VCaP (cell line): Measurements from ENCODE around the gene PIM3.

ENCODE experiments used
- H3K27ac ChIP-seq: fragments of 450-650 bp; 2 replicates; pipeline ENCODE4 v1.5.1; 2017
- TF ChIP-seq, protein P1 (sequence below): fragments of 450-650 bp; conservative IDR thresholded peaks from 2 replicates; pipeline ENCODE4 v1.5.1; 2017; ENCODE audit warnings: mild to moderate bottlenecking, moderate library complexity

PIM3 gene

DNA sequence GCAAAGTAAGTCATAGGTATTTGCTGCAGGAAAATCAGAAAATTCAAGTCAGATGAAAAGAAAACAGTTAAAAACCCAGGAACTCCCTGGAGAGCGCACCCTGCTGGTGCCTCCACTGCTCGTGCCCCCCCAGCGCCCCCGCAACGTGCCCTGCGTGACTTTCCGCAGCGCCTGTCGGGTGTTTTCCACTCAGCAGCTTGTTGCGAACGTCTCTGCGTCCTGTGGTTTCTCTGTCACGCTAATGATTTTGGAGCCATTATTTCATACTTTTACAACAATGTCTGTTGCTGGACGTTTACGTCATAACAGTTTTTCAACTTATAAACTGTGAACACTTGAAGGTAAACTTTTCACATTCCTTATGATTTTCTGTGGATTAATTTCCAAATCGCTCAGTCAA is 37.1 kb upstream of the PIM3 start:
- H3K27ac ChIP-seq, result no peak overlapping the region
- TF ChIP-seq, protein P1, sequence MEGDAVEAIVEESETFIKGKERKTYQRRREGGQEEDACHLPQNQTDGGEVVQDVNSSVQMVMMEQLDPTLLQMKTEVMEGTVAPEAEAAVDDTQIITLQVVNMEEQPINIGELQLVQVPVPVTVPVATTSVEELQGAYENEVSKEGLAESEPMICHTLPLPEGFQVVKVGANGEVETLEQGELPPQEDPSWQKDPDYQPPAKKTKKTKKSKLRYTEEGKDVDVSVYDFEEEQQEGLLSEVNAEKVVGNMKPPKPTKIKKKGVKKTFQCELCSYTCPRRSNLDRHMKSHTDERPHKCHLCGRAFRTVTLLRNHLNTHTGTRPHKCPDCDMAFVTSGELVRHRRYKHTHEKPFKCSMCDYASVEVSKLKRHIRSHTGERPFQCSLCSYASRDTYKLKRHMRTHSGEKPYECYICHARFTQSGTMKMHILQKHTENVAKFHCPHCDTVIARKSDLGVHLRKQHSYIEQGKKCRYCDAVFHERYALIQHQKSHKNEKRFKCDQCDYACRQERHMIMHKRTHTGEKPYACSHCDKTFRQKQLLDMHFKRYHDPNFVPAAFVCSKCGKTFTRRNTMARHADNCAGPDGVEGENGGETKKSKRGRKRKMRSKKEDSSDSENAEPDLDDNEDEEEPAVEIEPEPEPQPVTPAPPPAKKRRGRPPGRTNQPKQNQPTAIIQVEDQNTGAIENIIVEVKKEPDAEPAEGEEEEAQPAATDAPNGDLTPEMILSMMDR, result no peak

DNA sequence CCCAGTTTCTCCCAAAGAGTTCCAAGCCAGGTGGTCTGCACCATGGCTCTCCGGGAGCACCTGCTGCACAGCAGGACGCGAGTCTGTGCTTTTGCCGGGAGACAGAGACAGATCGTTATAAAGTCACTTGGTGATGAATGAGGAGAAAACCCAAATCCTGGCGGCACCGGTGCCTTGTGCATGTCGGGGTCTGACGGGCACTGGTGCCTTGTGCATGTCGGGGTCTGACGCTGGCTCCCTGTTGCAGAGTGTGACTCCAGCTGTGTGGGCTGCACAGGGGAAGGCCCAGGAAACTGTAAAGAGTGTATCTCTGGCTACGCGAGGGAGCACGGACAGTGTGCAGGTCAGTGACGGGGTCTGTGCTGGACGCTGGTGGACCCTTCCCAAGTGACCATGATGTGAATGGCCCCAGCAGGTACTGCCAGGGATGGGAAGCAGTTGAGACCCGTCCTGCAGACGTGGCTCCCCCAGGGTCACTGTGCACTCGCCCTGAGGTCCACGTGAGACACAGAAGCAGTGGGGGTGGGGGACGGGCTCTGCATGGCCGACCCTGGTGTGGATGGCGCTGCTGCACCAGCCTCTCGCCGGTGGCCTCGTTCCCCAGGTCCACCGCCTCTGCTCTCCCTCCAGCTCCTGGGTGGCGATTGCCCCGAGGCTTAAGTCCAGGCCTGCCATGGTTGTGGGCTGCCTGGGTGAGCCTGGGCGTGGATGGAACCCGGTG is 36.3 kb upstream of the PIM3 start:
- TF ChIP-seq, protein P1, result no peak
- H3K27ac ChIP-seq, result no peak overlapping the region

DNA sequence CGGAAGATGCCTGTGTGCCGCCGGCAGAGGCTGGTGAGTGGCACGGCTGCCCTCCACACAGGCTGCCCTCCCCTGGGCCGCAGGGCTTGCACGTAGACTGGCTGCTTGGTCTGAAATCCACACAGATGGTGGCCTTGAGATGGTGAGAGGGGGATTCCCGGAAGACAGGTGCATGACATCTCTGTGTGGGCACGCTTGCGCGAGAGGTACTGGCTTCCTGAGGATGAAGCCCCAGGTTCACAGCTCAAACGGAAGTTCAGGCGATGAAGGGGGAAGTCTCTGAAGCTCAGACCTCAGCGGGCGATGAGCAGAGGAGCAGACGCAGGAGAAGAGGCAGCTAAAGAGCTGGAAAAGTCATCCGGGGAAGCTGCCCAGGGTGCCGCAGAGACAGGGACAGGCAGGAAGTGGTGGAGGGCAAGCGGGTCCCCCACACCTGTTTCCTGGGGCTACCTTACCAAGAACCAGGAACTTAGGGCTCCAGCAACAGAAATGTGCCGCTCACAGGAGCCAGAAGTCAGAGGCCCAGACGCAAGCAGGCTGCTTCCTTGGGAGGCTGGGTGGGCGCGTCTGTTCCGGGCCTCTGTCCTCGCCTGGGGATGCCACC is 34.9 kb upstream of the PIM3 start:
- TF ChIP-seq, protein P1, result no peak
- no peak overlapping the region for H3K27ac ChIP-seq

DNA sequence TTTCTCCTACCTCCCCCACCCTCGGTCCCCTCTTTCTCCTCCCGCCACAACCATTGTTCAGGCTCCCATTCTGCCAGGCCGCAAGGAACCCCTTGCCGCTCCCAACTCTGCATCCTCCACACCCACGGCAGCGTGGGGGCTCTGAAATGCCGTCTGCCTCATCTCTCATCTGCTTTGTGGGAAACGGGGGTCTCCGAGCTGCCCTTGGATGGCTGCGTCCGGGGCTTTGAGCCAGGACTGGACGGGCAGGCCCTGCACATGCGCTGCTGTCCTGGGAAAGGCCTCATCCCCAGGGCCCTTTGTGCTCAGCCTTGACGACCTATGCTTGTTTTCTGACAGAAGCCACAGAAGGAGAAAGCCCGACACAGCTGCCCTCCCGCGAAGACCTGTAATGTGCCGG is 33.7 kb upstream of the PIM3 start:
- TF ChIP-seq, protein P1, result no peak
- H3K27ac ChIP-seq, result no peak overlapping the region

DNA sequence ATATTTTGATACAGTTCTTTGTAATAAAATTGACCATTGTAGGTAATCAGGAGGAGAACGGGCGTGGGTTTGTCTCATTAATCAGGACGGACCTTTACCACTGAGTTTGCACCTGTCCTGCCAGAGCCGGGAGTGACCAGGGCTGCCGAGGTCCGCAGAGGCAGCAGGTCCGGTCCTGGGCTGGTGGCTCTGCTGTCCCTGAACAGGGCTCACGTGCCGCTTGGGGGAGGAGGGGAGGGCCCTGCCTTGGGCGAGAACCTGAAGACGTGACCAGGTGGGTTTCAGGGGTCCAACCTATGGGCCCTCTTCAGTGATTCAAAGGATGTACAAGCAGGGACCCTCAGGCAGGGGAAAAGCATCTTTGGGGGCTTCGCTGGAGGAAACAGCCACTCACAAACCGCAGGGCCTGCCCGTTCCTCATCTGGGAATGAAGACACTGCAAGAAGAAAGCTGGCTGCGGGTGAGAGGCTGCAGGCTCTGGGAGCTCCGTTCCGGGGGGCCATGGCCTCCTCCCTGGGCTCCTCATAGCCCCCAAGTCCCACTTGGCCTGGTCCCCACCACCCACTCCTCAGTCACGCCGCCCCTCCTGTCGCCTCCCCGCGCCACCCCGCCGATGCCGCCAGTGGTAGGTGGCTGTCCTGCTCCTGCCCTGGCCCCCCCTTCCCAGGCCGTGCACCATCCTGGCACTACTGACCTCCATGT is 32.9 kb upstream of the PIM3 start:
- TF ChIP-seq, protein P1, result no peak
- no peak overlapping the region for H3K27ac ChIP-seq

DNA sequence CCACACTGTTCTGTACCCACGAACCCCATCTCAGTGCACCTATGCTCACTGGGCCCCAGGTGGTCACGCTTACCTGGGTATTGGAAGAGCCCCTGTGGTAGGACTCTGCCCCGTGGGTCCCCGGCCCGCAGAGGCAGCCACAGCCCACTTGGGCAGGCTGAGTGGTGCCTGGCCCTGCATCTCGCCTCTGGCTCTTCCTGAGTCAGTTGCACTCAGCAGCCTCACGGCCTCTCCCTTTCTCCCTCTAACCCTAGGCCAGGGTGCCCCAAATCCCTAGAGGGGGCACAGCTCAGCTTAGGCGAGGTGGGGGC is 32.4 kb upstream of the PIM3 start:
- TF ChIP-seq, protein P1, result no peak
- H3K27ac ChIP-seq, result no peak overlapping the region

DNA sequence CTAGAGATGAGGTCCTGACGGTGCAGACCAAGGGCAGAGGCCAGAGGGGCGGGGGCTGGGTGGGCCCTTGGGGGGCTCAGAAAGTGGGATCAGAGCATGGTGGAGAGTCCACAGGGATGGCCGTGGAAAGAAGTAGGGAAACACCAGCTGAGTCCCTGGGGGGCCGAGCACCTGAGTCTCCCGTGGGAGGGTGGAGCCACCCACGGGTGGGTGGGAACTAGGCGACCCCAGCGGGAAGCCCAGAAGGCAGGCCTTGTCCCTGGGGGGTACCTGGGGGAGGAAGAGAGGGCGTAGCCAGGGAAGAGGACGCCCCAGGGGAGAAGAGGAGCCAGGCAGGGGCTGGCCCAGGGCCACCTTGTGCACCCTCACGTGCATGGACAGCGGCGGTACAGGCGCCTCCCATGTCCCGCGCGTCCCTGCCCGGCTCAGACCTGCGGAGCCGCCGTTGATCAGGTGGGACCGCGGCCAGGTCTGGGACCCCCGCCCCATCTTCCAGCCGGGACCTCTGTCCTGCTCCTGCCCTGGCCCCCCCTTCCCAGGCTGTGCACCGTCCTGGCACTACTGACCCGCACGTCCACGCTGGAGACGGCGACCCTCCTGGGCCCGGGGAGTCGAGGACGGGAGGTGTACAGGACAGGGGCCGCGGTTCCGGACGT is 31.9 kb upstream of the PIM3 start:
- H3K27ac ChIP-seq, result no peak overlapping the region; the same call in 1 of the 2 replicates
- TF ChIP-seq, protein P1, result no peak
